Measurements from ENCODE around the gene SLC16A5.
A peak's percentile ranks its signal among the peaks of the same experiment; 100 is the strongest.

The SLC16A5 gene

GRCh38 chr17:75098861-75099260 is 11.1 kb downstream of the SLC16A5 start:
- DNase-seq (ENCODE audit: low read depth): no peak
- no peak overlapping the region for H3K4me3 ChIP-seq (ENCODE audit: low read length)
- no peak for TF ChIP-seq CTCF (conservative IDR thresholded peaks at IDR 0.05; ENCODE audit: low read depth, low read length)

GRCh38 chr17:75099881-75100595 is 12.3 kb downstream of the SLC16A5 start:
- DNase-seq (ENCODE audit: low read depth): no peak
- TF ChIP-seq CTCF (conservative IDR thresholded peaks at IDR 0.05; ENCODE audit: low read depth, low read length): no peak
- H3K4me3 ChIP-seq (ENCODE audit: low read length): no peak overlapping the region

GRCh38 chr17:75102385-75102821 is 14.6 kb downstream of the SLC16A5 start:
- no peak overlapping the region for H3K4me3 ChIP-seq (ENCODE audit: low read length)
- DNase-seq (ENCODE audit: low read depth): no peak
- no peak for TF ChIP-seq CTCF (conservative IDR thresholded peaks at IDR 0.05; ENCODE audit: low read depth, low read length)

GRCh38 chr17:75103601-75104554 is 16.1 kb downstream of the SLC16A5 start:
- no peak for DNase-seq (ENCODE audit: low read depth)
- no peak for TF ChIP-seq CTCF (conservative IDR thresholded peaks at IDR 0.05; ENCODE audit: low read depth, low read length)
- H3K4me3 ChIP-seq (ENCODE audit: low read length): no peak overlapping the region

GRCh38 chr17:75105126-75106080 is 17.6 kb downstream of the SLC16A5 start:
- peak; percentile 79 for TF ChIP-seq CTCF (conservative IDR thresholded peaks at IDR 0.05; ENCODE audit: low read depth, low read length)

GRCh38 chr17:75108193-75108592 is 20.4 kb downstream of the SLC16A5 start:
- TF ChIP-seq CTCF (conservative IDR thresholded peaks at IDR 0.05; ENCODE audit: low read depth, low read length): no peak

More at GRCh38 chr17:75105126-75106080, 17.6 kb downstream of the SLC16A5 start:
- no peak overlapping the region for H3K4me3 ChIP-seq (ENCODE audit: low read length)
- no peak for DNase-seq (ENCODE audit: low read depth)

More at GRCh38 chr17:75108193-75108592, 20.4 kb downstream of the SLC16A5 start:
- no peak overlapping the region for H3K4me3 ChIP-seq (ENCODE audit: low read length)
- no peak for DNase-seq (ENCODE audit: low read depth)

Measured in retinal pigment epithelial cell (primary cell).